SKM-1 treated with dmso at 0.1 percent for 144 hours (cell line): ENCODE measurements around the gene MVB12B.

Experiments
- DNase-seq: peaks from one replicate; lab custom pipeline; 2025; ENCODE audit not compliant: unreplicated experiment; lab: John Stamatoyannopoulos, UW

MVB12B gene

DNA sequence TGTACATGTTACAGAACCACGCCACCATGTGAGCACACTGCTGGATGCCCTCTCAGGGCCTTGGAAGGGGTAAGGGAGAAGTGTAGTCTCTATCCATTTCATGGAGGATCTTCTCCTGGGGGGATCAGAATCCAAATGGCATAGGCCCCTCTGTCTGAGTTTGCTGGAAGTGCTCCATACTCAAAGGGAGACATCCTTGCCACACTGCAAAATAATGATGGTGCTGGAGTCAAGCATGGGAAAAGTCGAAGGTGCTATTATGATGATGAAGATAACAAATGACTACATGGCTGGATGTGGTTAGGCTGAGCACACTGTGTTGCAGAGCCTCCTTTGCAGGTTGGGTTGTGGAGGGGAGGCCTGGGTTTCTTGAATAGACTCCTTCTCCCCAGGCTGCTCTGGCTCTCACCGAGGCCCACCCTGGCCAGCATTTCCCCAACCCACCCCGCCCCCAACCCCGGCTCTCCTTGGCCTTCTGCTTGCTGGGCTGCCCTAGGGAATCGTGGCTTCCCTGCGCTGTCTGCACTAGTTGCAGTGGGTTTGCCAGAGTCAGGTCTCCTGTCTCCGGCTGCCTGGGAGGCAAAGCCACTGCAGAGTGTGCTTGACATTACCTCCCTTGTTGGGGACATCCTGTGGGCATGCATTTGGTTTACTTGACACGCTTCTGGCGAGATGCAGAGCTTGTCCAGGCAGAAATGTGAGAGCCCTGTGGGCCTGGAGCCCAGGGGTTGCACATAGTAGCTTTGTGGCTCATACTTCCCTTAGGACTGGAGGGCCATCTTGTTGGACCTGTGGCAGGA, 3.0 kb downstream of the MVB12B start:
- no peak for DNase-seq

DNA sequence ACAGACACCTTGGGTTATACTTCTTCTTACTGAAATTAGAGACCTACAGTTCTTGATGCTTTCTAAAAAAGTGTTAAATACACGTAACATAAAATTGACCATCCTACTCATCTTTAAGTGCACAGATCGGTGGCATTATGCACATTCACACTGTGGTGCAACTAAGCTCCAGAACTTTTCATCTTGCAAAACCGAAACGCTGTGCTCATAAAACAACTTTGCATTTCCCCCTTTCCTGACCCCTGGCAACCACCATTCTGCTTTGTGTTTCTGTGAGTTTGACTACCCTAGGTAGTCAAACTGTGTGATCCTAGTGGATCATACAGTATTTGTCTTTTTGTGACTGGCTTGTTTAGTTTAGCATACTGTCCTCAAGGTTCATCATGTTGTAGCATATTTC, 3.9 kb downstream of the MVB12B start:
- DNase-seq: no peak

DNA sequence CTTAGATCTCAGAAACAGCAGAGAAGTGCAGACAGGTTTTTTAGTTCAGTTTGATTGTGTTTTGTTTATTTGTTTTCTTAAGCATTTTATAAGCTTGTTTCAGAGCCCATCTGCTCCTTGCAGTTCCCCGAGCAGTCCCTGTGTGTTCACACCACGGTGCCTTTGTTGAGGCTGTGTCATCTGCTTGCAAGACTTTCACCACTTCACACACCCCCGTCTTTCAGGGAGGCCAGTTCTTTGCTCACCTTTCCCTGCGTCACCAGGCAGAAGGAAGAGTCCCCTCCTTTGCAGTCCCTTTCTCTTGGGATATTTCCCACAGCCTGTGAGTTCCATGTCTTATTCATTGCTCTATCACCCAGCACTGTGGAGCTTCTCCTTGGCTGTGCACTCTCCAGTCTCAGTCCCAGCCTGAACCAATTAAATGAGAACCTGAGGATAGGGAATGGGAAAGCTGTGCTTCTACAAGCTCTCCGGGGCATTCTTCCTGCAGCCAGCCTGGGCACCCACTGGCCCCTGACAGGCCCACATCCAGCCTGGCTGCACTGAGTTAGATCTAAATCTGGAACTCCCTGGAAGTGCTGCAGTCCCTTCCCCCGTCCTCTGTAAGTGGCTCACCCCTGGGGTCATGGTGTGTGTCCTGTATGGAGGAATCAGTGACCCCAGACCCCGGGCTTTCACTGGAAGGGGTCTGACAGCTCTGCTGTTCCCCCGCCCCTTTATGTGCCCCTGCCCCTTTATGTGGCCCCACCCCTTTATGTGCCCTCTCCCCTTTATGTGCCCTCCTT, 5.5 kb downstream of the MVB12B start:
- DNase-seq: no peak

DNA sequence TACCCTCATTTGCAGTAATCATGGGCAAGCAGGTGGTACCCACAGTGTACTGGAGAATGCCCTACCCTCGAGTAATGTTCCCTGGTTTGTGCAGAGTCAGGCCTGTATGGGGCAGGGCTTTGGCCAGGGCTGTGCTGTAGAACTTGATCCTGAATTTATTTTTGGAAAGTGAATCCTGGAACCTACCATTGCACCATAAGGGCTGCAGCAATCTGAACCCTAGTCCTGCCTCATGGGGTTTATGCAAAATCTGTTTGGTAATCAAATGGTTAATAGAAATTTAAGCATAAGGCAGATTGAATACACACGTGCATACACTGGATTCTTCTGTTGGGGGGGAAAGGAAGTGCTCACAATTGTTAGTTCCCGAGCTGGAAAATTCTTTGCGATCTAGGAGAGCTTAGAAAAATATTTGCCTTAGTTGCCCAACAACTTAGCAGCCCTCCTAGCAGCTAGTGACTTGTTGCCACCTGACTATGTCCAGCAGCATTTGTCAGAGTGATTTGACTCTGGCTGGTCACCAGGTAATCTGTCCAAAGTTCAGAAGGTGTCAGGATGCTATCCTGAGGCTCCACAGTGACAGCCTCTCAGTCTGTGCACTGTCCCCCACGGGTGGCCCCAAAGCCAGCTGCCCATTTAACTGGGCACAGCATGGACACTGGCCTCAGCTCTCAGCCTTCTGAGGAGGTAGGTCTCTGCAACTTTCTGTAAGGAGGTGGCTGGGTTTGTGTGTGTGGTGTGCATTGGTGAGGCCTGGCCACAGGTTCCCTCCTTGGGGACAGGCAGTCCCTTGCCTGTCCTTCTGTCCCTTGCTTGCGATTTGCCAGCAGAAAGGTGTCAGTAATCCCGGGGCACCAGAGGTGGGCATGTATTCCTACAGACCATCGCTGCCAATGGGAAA, 8.3 kb downstream of the MVB12B start:
- no peak for DNase-seq

DNA sequence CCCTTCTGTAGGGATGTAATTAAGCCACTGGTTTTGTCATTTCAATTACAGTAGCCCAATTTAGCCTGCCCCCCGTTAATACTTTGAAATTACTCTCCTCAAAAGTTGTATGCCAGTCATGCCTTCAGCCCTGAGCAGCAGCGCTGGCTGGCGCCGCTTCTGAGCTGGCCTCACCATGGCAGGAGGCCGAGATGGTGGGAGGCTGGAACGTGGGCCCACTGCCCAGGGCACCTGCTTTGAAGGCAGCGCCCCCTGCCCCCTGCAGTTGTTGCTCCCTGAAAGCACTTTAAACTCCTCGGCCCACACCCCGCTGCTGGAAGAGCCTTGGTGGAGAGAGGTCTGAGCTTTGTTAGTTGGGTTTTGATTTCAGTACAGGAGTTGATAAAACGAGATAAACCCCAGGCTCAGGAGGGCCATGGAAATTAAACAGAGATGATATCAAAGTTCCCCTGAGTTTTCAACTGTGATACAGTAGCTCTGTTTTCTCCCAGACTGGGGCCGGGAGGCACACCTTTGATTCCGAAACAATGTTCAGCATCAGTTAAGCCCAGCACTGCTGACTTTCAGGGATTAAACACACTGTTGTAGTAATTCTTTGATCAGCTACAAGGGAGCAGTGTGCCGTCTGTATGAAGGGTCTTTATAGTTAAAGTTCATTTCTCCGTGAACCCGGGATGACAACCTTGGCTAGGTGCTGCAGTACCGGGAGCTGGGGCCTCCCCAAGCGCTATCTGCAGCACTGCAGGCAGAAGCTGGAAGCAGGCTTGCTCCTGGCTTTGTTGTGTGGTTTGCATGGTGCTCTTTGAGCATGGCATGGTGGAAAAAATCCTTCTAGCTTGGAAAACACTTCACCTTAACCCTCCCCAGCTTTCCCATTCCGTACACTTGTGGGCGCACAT, 9.5 kb downstream of the MVB12B start:
- DNase-seq: no peak

DNA sequence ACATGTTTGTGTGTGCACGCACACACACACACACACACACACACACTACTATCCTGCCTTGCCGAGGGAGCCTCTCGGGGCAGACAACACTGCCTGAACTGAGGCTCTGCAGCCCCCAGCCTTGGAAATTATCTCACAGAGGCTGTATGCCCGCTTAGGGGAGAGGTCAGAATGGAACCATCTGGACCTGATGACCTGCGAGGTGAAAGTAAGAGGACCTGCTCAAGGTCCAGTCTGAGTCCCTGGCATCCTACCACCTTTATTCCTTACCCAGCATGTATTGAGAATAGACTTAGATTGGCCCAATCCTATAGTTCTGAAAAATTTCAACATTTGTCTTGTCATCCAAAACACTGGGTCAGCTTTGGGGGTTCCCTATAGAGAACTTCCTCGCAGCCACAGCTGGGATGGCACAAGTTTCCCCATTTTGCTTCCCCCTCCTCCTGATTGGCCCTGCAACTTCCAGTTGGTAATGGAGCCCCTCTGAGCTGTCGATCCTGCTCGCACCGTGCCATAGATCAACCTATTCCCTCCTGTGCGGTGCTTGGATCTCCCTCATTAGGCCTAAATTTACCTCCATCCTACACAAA, 10.2 kb downstream of the MVB12B start:
- no peak for DNase-seq

DNA sequence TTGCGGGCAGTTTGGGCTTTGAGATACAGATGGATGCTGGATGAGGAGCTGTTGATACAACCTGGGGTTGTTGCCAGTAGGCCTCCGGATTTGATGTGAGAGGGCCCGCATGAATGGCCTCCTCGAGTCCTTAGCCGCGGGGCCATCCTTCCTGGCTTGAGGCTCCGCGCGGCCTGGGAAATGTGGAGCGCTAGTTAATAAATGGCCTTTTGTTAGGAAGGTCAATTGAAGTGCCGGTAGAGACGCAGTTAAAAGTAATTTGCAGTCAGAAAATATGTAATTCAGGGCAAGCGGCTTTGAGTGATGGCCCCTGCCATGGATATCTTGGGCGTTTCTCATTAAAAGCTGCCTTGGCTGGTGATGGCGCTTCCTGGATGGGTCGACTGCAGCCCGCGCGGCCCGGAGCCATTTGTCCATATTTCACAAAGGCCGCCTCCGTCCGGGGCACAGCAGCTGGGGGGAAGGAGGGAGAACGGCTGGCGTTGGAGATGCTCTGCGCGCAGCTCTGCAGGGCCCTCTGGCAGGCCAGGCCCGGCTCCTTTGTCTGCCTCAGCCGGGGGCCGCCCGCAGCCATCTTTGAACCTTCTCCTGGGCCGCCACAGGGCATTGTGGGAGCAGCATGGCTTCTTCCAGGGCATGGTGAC, 11.2 kb downstream of the MVB12B start:
- DNase-seq: no peak

DNA sequence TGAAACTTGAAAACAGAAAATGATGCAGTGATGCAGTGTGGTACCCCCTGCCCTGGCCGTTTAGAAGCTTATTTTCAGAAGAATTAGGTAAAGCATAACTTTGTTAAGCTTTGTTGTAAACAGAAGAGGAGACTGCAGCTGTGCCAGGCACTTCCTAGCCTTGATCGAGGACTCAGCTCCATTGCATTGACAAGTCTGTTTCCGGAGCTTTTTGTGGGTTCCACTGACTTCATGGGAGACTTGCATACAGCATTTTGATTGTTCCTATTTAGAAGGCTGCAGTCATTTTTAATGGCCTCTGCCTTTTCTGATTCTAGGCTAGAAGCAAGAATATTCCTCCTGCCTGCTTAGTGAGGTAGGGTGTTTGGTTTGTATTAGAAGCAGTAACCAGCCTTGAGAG, 12.3 kb downstream of the MVB12B start:
- no peak for DNase-seq

DNA sequence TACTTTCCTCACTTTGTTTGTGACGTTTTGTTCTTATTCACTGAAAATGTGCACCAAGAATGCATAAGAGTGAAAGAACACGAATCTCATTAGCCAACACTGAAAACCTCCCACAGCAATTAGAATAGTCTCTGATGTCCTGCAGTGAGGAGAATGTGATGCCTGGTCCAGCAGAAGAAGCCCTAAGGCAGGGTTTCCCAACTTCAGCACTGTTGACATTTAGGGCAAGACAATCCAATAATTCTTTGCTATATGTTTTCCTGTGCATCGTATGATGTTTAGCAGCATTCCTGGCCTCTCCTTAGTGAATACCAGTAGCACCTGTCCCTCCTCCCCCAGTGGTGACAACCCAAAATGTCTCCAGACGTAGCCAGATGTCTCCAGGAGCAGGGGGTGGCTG, 14.8 kb downstream of the MVB12B start:
- no peak for DNase-seq

DNA sequence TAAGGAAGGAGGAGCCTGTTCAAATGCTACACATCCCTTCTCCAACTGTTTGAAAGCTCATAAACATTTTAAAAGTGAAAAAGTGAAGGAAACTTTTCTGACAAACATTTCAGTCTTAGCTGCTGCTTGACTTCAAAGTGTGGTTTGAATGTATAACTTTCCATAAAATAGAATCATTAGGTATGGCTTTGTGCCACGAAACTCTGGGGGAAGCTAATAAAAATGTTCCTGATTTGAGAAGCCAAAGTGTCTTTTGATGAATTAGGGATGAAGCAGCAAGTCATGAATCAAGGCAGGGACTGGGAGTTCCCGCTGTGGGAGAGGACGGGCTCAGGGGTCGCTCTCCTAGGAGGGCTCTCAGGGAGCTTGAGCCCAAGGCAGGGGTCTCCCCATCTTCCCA, 15.3 kb downstream of the MVB12B start:
- no peak for DNase-seq

DNA sequence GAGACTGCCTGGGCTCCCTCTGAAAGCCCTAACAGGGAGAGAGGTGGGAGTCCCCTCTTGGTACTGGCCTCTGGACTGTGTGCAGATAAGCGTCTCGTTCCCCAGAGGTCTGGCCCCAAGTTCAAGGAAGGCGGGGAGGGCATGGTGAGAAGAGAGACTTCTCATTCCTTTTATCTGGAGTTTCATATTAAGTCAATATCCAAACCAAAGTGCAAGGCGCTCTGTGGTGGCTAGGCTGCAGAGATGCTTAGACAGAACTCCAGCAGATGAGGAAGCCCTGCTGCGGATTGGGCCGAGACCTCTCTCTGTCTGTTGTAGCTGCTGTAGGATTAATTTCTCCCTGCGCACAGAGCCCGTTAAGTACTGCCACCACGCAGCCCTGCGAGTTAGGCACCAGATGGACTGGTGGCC, 16.0 kb downstream of the MVB12B start:
- DNase-seq: no peak

DNA sequence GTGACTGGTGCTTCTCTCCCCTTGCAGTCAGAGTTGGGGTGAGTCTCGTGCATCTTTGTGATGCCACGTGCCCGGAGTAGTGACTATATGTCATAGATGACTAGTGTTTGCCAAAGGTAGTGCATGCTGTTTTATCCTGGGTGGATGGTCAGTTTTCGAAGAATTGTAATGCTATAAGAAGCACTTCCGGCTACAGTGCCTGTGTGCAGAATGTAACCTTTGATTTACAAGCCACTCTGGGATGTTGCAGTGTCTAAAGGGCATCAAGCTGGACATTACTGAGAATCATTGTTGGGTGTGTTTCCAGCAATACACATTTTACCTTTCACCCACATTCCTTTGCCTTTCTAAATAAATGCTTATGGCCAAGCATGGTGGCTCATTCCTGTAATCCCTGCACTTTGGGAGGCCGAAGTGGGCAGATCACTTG, 16.7 kb downstream of the MVB12B start:
- no peak for DNase-seq

DNA sequence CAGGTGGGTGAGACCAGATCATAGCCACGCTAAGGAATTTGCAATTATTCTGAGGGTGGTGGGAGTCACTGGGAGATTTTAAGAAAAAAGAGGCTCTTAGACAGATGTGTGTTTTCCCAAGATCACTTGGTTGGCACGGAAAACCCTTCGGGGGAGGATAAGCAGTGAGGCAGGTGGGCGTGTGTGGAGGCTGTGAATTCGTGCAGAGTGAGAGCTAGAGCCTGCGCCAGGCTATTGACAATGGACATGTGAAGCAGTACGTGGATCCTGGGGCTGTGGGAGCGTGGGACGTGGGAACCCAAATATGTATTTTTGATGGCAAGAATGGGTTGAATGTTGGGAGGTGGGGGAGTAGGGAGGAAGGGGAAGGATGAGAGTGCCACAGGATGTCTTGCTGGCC, 19.4 kb downstream of the MVB12B start:
- DNase-seq: no peak

DNA sequence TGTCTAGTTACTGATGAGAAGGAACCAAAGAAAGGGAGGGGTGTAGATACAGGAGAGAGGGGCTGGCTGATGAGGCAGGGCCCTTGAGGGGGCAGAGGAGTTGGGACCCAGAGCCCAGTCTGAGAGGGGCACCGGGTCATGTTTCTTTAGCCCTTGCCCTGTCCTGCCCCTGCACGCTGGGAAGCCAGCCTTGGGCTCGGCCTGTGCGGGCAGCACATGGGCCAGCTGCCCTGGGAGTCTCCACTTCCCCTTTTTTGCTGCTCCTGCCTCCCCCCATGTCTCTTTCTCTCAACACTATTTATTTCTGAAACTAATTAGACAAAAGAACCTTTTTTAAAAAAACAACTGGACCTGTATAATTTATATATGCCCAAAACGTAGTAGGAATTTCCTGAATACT, 20.5 kb downstream of the MVB12B start:
- no peak for DNase-seq

DNA sequence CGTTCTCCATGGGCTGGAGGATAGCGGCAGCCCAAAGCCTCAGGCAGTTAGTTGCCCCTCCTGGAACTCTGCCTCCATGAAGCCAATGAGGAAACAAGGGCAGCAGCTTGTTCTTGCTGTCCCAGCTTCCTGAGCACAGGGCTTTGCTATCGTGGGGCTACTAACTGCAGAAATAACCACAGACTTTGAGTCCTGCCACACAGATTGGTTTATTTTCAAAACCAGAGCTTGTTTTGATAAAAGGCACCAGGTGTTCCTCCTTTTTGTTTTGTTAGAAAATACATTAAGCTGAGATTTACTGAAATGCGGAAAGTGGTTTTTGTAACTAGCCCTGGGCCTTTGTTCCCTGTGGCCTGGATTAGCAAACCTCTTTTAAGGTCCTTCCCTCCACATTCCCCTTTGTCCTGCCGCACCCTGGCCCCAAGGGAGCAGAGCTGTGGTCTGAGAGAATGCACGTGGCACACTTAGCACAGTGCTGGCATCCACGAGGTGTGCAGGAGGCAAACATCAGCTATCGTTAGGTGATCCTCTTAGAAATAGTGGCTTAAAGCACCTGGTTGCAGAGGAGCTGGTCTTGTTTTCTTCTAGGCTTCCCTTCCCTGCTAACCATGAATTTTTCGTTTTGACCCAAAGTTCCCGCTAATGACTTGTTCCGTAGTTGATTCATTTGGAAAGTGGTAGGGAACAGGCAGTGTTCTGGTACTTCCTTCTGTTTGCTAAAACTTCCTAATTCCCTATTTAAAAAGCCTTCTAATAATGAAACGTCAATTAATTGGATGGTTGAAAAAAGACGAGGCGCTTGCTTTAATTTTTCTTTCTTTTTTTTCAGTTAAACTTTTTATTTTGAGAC, 21.5 kb downstream of the MVB12B start:
- no peak for DNase-seq

DNA sequence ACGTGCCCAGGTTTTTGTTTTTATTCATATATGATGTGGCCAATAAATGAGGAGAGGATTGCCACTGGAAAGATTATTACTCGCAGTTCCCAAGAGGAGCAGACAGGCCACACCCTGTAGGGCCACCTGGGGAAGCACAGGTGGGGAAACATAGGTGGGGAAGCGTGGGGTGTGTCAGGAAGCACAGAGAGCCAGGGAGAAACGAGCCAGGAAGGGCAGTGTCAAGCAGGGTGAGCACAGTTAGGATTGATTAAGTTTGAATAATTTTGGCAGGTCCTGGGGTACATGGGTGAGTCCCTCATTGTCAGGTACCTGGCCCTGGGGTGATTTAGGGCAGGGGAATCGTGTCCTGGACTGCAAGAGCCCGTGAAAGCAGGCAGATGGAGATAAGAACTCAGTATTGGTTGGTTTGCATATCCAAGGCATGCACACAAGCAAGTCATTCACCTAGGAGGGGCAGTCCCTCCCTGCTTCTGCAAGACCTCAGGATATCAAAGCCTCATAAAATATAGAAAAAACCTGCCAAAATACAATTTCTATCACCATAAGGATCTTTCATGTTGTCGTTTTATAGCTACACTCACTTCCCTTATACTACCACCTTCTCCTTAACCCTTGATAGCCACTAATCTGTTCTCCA, 22.4 kb downstream of the MVB12B start:
- DNase-seq: no peak

DNA sequence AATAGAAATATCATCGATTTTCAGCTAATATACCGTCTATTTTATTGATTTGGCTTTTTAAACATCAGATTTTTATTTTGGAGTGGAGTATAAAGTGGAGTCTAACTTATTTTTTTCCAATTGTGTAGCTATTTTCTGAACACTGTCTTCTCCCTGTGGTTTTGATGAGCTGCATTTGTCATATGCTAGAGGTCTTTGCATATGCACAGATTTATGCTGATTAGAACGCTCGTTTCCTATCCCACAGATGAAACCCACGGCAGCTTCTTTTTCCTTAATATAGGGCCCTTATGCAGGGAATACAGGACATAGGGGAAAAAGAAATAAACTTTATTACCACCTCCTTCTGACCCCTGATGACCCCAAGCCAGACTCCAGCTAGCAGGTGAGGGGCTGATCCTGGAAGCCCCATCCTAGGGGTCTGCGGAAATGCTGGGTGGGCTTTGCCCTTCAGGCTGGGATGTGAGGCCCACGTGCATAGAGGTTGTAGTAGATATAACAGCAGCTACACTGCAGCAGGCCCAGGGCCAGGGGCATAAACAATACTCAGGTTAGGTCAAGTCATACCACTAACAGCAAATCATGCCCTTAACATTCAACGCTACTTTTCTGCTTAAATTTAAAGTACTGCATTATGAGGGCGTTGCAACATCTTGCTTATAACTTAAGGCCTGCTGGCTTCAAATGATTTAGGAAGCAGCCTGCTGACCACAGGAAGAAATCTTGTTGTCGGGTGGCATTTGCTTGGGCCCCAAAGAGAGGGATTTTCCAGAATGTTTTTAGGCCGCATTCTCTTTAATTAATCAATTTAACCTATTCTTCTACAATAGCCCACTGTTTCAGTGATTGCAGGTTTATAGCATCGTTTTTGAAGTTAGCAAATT, 28.5 kb downstream of the MVB12B start:
- DNase-seq: no peak
